ENCODE measurements around the gene KRTAP10-7.
"Not testable (repeated sequence)": the region's sequence is repeated elsewhere in the genome, so short reads cannot be mapped to it uniquely, and the experiment has no call there.

The KRTAP10-7 gene

DNA sequence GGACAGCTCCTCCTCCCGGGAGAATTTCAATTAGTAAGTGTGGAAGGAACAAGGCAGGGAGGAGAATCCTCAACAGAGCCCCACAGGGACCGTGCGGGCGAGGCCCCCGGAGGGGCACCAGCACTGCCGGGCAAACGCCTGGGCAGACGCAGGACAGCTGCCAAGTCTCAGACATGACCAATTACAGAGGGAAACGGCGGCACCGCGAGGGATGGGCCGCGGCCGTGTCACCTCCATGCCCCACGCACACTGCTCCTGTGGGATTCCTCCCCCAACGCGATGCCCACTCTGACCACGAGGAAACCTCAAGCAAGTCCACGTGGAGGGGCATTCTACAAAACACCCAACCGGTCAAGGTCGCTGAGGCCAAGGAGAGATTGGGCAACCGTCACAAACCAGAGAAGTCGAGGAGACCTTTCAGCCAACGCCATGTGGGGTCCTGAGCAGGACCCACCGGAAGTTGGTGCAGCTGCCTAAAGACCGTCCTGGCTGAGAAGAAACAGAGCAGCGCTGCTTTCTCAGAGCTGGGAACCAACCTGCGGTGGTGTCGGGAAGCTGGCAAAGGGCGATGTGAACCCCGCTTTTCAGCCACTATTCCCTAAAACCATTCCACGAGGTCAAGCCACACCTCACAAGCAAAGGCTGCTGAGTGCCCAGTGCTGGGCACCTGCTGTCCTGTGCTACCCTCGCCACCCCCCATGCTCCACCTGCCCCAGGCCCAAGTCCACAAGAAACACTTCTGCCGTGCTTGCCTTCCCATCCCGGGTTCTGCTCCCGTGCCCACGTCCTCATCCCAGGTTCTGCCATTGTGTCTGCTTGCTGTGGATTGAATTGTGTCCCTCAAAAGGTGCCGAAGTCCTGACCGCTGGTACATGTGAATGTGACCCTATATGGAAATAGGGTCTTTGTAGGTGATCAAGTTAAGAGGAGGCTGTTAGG, 28.3 kb upstream of the KRTAP10-7 start:
- DNase-seq (ENCODE audit: low read depth in 3 of 3), result no peak

- DNase-seq (ENCODE audit: low read depth in 3 of 3), result no peak
Measured at GRCh38 chr21:44572959-44573583, 27.3 kb upstream of the KRTAP10-7 start.

- DNase-seq (ENCODE audit: low read depth in 3 of 3), result not testable (repeated sequence)
Measured at GRCh38 chr21:44573630-44574456, 26.6 kb upstream of the KRTAP10-7 start, which contains the start of gene KRTAP10-4. TSS of gene KRTAP10-4 (plus strand) at chr21:44573729. CDS start at chr21:44573759, 30 bp downstream.

DNA sequence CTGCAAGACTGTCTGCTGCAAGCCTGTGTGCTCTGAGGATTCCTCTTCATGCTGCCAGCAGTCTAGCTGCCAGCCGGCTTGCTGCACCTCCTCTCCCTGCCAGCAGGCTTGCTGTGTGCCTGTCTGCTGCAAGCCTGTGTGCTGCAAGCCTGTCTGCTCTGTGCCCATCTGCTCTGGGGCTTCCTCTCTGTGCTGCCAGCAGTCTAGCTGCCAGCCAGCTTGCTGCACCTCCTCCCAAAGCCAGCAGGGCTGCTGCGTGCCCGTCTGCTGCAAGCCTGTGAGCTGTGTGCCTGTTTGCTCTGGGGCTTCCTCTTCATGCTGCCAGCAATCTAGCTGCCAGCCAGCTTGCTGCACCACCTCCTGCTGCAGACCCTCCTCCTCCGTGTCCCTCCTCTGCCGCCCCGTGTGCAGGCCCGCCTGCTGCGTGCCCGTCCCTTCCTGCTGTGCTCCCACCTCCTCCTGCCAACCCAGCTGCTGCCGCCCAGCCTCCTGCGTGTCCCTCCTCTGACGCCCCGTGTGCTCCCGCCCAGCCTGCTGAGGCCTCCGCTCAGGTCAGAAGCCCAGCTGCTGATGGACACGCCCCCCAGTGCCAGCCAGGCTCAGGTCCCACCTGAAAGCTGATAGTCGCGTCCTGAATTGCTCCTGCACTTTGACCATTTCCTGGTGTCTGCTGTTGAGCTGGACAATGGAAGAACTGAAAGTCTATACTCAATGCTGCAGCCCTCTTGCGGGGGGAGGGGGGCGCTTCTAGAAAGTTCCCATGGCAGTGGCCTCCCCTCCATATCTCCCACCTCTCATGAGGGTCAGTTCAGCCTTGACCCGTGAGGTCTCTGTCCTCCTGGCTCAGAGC, 25.7 kb upstream of the KRTAP10-7 start:
- no peak for DNase-seq (ENCODE audit: low read depth in 3 of 3)

- DNase-seq (ENCODE audit: low read depth in 3 of 3), result no peak
Measured at GRCh38 chr21:44575307-44576024, 24.9 kb upstream of the KRTAP10-7 start.

- no peak for DNase-seq (ENCODE audit: low read depth in 3 of 3)
Measured at GRCh38 chr21:44576025-44576420, 24.4 kb upstream of the KRTAP10-7 start.

- DNase-seq (ENCODE audit: low read depth in 3 of 3), result no peak
Measured at GRCh38 chr21:44578371-44579055, 21.9 kb upstream of the KRTAP10-7 start.

DNA sequence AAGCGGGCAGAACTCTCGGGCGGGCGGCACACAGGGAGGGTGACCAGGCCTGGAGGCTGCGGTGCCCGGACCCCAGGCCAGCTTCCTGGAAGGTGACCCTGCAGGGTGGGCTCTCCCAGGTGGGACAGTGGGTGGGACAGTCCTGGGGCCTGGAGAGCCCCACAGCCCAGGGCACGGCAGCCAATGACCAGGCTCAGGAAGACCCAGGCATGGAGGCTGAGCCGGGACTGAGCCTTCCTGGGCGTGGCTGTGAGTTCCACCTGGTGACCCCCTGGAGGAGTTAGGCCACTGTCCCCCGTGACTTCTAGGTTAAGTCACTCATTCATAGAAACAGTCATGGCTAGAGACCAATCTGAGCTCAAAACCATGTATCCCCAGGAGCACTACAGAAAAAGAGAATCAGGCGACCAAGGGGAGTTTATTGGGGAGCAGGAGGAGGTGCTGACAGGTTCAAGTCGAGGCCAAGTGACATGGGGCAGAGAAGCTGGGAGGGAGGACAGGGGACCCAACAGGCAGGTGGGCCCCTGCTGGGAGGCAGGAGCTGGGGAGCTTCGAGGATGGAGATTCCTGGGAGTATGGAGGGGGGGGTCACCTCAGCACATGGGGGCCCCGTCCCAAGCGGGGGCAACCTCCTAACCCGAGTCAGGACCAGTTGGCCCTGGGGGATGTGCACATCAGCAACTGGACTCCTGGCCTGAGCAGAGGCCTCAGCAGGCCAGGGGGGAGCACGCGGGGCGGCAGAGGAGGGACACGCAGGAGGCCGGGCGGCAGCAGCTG, 21.2 kb upstream of the KRTAP10-7 start:
- DNase-seq (ENCODE audit: low read depth in 3 of 3), result no peak

GRCh38 chr21:44579833-44580144, 20.6 kb upstream of the KRTAP10-7 start:
- no peak for DNase-seq (ENCODE audit: low read depth in 3 of 3)

- not testable (repeated sequence) for DNase-seq (ENCODE audit: low read depth in 3 of 3)
Measured at GRCh38 chr21:44580231-44580821, 20.1 kb upstream of the KRTAP10-7 start, which contains the start of gene KRTAP10-5. TSS of gene KRTAP10-5 (minus strand) at chr21:44580604. CDS start at chr21:44580578, 26 bp downstream.

GRCh38 chr21:44581158-44581557, 19.2 kb upstream of the KRTAP10-7 start:
- no peak for DNase-seq (ENCODE audit: low read depth in 3 of 3)

- no peak for DNase-seq (ENCODE audit: low read depth in 3 of 3)
Measured at GRCh38 chr21:44582055-44582454, 18.3 kb upstream of the KRTAP10-7 start.

GRCh38 chr21:44583089-44583799, 17.2 kb upstream of the KRTAP10-7 start:
- no peak for DNase-seq (ENCODE audit: low read depth in 3 of 3)

DNA sequence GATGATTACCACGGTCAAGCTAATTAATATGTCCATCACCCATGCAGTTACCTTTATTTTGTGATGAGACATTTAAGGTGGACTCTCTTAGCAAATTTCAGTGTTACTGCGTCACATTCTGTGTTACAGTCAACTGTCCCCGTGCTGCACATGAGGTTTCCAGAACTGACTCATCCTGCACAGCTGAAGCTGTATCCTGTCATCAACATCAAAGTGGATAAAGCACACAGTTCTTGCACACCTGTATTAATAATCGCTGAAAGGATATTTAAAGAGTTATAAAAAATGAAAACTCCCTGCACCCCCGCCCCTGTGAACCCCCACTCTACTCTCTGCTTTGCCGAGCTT, 16.6 kb upstream of the KRTAP10-7 start:
- peak in 2 of 3 donors; percentile 6 to 29 for DNase-seq (ENCODE audit: low read depth in 3 of 3)

DNA sequence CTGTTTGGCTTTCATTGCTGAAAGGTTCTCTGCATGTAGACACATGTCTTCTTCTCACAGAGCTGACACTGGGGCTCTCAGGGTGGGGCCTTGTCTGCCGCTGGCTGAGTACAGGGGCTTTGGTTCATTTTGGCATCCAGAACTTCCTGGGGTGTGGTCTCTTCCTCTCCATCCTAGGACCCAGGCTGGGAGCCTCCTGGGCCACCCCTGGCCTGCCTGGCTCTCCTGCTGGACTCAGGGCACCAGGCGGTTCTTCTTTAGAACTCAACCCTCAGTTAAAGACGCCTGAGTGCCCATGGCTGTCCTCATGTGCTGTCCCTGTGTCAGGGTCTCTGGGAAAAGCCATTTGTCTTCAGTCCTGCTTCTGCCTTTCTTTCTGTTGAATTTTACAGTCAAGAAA, 14.5 kb upstream of the KRTAP10-7 start:
- DNase-seq (ENCODE audit: low read depth in 3 of 3), result no peak

- DNase-seq (ENCODE audit: low read depth in 3 of 3), result no peak
Measured at GRCh38 chr21:44589094-44589493, 11.3 kb upstream of the KRTAP10-7 start.

- DNase-seq (ENCODE audit: low read depth in 3 of 3), result no peak
Measured at GRCh38 chr21:44589586-44590305, 10.7 kb upstream of the KRTAP10-7 start.
